IMR-90 (cell line): Measurements from ENCODE around the gene SHC1. TPM values are rescaled to one million over a fixed set of nuclear protein-coding genes. Genes with fewer than 3 reads are reported as not detected.

Experiments used
- ATAC-seq: fragments of 200-7000 bp; cut with Tn5 transposase; 2 replicates; pipeline ENCODE4 v1.9.1; 2020; ENCODE audit warnings: low read depth, mild to moderate bottlenecking, moderate library complexity
- BruUV-seq: library from RNA; stranded (reverse); fragments of 400-500 nt; replicated peaks from 2 replicates; lab custom pipeline; 2021; lab: Mats Ljungman, UMichigan
- CTCF ChIA-PET: fragments of 300-600 bp; formaldehyde crosslinking; extraction: SDS; loops from one replicate; lab custom pipeline; 2021; ENCODE audit warnings: antibody characterized with exemption; lab: Yijun Ruan, JAX
- POLR2A ChIA-PET: fragments of 300-600 bp; sonication (Branson Sonifier 250); formaldehyde crosslinking; loops from one replicate; lab custom pipeline; 2022; ENCODE audit warnings: antibody characterized with exemption; ENCODE audit not compliant: unreplicated experiment; lab: Charles Lee
- DNase-seq: peaks from one replicate; pipeline ENCODE4 v3.0.0; 2013
- H2AFZ ChIP-seq: replicated peaks from 2 replicates; pipeline ENCODE3; 2013; ENCODE audit warnings: low read length, mild to moderate bottlenecking; ENCODE audit not compliant: poor library complexity
- H2AK5ac ChIP-seq: 2 replicates; pipeline ENCODE4 v1.6.1; 2013; ENCODE audit warnings: low read depth, low read length, inconsistent platforms
- H2AK9ac ChIP-seq: replicated peaks from 2 replicates; pipeline ENCODE3; 2013; ENCODE audit warnings: mild to moderate bottlenecking, low read depth, low read length, moderate library complexity; ENCODE audit not compliant: poor library complexity
- H2BK120ac ChIP-seq: 2 replicates; pipeline ENCODE4 v1.6.1; 2013; ENCODE audit warnings: low read depth, low read length, inconsistent platforms
- H2BK15ac ChIP-seq: 3 replicates; pipeline ENCODE4 v1.6.1; 2013; ENCODE audit warnings: low read depth, low read length, inconsistent platforms
- H2BK20ac ChIP-seq: 2 replicates; pipeline ENCODE4 v1.6.1; 2013; ENCODE audit warnings: low read depth, mild to moderate bottlenecking, inconsistent platforms, low read length, moderate library complexity
- H2BK5ac ChIP-seq: 2 replicates; pipeline ENCODE4 v1.6.1; 2013; ENCODE audit warnings: mild to moderate bottlenecking, low read depth, low read length, inconsistent platforms; ENCODE audit not compliant: poor library complexity, severe bottlenecking
- H3K14ac ChIP-seq: replicated peaks from 2 replicates; pipeline ENCODE4 v1.6.1; 2013; ENCODE audit warnings: low read depth, low read length, inconsistent platforms
- H3K18ac ChIP-seq: 2 replicates; pipeline ENCODE4 v1.6.1; 2013; ENCODE audit warnings: low read depth, low read length, control low read depth
- H3K23ac ChIP-seq: 2 replicates; pipeline ENCODE4 v1.6.1; 2013; ENCODE audit warnings: low read depth, low read length, inconsistent platforms
- H3K27ac ChIP-seq: 2 replicates; pipeline ENCODE4 v1.5.1; 2013; ENCODE audit warnings: mild to moderate bottlenecking, control low read depth, low read length; ENCODE audit not compliant: insufficient read depth
- H3K27me3 ChIP-seq: 2 replicates; pipeline ENCODE4 v1.6.1; 2013; ENCODE audit warnings: low read length; ENCODE audit not compliant: control insufficient read depth, insufficient read depth
- H3K36me3 ChIP-seq: 2 replicates; pipeline ENCODE4 v1.6.1; 2013; ENCODE audit warnings: low read length, mixed read lengths; ENCODE audit not compliant: control insufficient read depth, insufficient read depth
- H3K4ac ChIP-seq: 2 replicates; pipeline ENCODE4 v1.6.1; 2013; ENCODE audit warnings: low read depth, low read length, inconsistent platforms
- H3K4me1 ChIP-seq: 2 replicates; pipeline ENCODE4 v1.6.1; 2013; ENCODE audit warnings: low read length, mixed read lengths; ENCODE audit not compliant: control insufficient read depth, insufficient read depth
- H3K4me2 ChIP-seq: 2 replicates; pipeline ENCODE4 v1.6.1; 2013; ENCODE audit warnings: low read depth, mild to moderate bottlenecking, control low read depth, low read length, moderate library complexity
- H3K4me3 ChIP-seq: 2 replicates; pipeline ENCODE4 v1.5.1; 2013; ENCODE audit warnings: low read depth, mild to moderate bottlenecking, control low read depth, low read length, moderate library complexity; ENCODE audit not compliant: insufficient read depth
- H3K56ac ChIP-seq: 2 replicates; pipeline ENCODE4 v1.6.1; 2013; ENCODE audit warnings: low read length, inconsistent platforms; ENCODE audit not compliant: insufficient read depth; ENCODE audit errors: extremely low read depth
- H3K79me1 ChIP-seq, 2 experiments: 2 replicates each; pipeline ENCODE4 v1.6.1; 2013; ENCODE audit warnings: low read length in 2 of 2, inconsistent platforms in 1 of 2, low read depth in 1 of 2
- H3K9ac ChIP-seq: 2 replicates; pipeline ENCODE4 v1.6.1; 2013; ENCODE audit warnings: low read depth, low read length, control low read depth
- H3K9me1 ChIP-seq: 2 replicates; pipeline ENCODE4 v1.6.1; 2013; ENCODE audit warnings: low read length, inconsistent platforms; ENCODE audit not compliant: insufficient read depth
- H3K9me3 ChIP-seq: 2 replicates; pipeline ENCODE4 v1.6.1; 2013; ENCODE audit warnings: low read length; ENCODE audit not compliant: control insufficient read depth, insufficient read depth
- H4K20me1 ChIP-seq: 2 replicates; pipeline ENCODE4 v1.6.1; 2013; ENCODE audit warnings: low read length, inconsistent platforms; ENCODE audit not compliant: insufficient read depth
- H4K5ac ChIP-seq: 2 replicates; pipeline ENCODE4 v1.6.1; 2013; ENCODE audit warnings: mild to moderate bottlenecking, low read depth, low read length, control low read depth
- H4K8ac ChIP-seq, 2 experiments: 2 replicates each; pipeline ENCODE4 v1.6.1; 2013; ENCODE audit warnings: low read depth in 2 of 2, low read length in 2 of 2, control low read depth in 1 of 2, inconsistent platforms in 1 of 2
- H4K91ac ChIP-seq: 2 replicates; pipeline ENCODE4 v1.6.1; 2013; ENCODE audit warnings: low read depth, low read length, inconsistent platforms; ENCODE audit not compliant: insufficient read depth
- CEBPB ChIP-seq: IDR thresholded peaks from 2 replicates; pipeline ENCODE4 v1.6.1; 2012; ENCODE audit warnings: low read depth, low read length, improper control_type of control experiment
- CHD1 ChIP-seq: IDR thresholded peaks from 2 replicates; pipeline ENCODE4 v1.6.1; 2012; ENCODE audit warnings: low read depth, low read length, improper control_type of control experiment
- MAFK ChIP-seq: IDR thresholded peaks from 2 replicates; pipeline ENCODE4 v1.6.1; 2012; ENCODE audit warnings: low read depth, low read length, improper control_type of control experiment
- MAZ ChIP-seq: IDR thresholded peaks from 2 replicates; pipeline ENCODE4 v1.6.1; 2012; ENCODE audit warnings: low read depth, mild to moderate bottlenecking, low read length, improper control_type of control experiment, moderate library complexity, borderline replicate concordance
- NFE2L2 ChIP-seq: fragments of 150-350 bp; IDR thresholded peaks from 2 replicates; pipeline ENCODE4 v1.6.1; 2016; ENCODE audit warnings: low read depth, mild to moderate bottlenecking, low read length
- RFX5 ChIP-seq: IDR thresholded peaks from 2 replicates; pipeline ENCODE4 v1.8.0; 2012; ENCODE audit warnings: low read depth, mild to moderate bottlenecking, low read length, moderate library complexity
- SMC3 ChIP-seq: fragments of 150-350 bp; IDR thresholded peaks from 2 replicates; pipeline ENCODE4 v1.6.1; 2016; ENCODE audit warnings: low read depth, mild to moderate bottlenecking, antibody characterized with exemption, low read length, moderate library complexity
- WGBS, 2 experiments: methylation state at CpG; one replicate each; pipeline versions ENCODE4 v1.1.5 to v1.1.7; 2013; ENCODE audit warnings: missing lambda C conversion rate in 2 of 2; ENCODE audit not compliant: insufficient read length in 1 of 2; ENCODE audit errors: extremely low coverage in 2 of 2; 5-methylcytosine and 5-hydroxymethylcytosine counted together
- dilution Hi-C: fragments of 300-500 bp; cut with HindIII; formaldehyde crosslinking; loops from one replicate; pipeline ENCODE4 v1.14.3; 2018; ENCODE audit warnings: low sequenced_read_pairs; ENCODE audit not compliant: unreplicated experiment
- in situ Hi-C: fragments of 300-500 bp; cut with MboI; formaldehyde crosslinking; loops from 3 replicates; pipeline ENCODE4 v1.14.3; 2019; ENCODE audit warnings: low sequenced_read_pairs, inconsistent platforms, mixed read lengths
- intact Hi-C: fragments of 100-400 bp; cut with micrococcal nuclease; formaldehyde crosslinking; loops from 2 replicates; pipeline ENCODE4 v1.10.0; 2022
- polyA plus RNA-seq, 3 experiments: library from polyadenylated mRNA; depleted of rRNA; stranded (reverse); fragments of >200 nt; gene quantifications; 2 replicates each; pipeline ENCODE4 v1.2.3, GENCODE V29; 2012; ENCODE audit warnings: low replicate concordance in 1 of 3
- total RNA-seq: library from RNA; depleted of rRNA; stranded (reverse); fragments of >200 nt; gene quantifications from 2 replicates; pipeline ENCODE4 v1.2.3, GENCODE V29; 2012
- TF ChIP-seq, protein P1 (sequence below): fragments of 150-350 bp; IDR thresholded peaks from 2 replicates; pipeline ENCODE4 v1.6.1; 2017; ENCODE audit warnings: mild to moderate bottlenecking, antibody characterized with exemption, low read length, low read depth
- TF ChIP-seq, protein P2 (sequence below): fragments of 150-350 bp; IDR thresholded peaks from 2 replicates; pipeline ENCODE4 v1.6.1; 2016; ENCODE audit warnings: low read depth, mild to moderate bottlenecking, low read length, moderate library complexity, borderline replicate concordance

SHC1 gene
- total and polyA plus RNA-seq, 2 of the 4 experiments (the other 2 are of a cell fraction): 352 to 355 TPM

DNA sequence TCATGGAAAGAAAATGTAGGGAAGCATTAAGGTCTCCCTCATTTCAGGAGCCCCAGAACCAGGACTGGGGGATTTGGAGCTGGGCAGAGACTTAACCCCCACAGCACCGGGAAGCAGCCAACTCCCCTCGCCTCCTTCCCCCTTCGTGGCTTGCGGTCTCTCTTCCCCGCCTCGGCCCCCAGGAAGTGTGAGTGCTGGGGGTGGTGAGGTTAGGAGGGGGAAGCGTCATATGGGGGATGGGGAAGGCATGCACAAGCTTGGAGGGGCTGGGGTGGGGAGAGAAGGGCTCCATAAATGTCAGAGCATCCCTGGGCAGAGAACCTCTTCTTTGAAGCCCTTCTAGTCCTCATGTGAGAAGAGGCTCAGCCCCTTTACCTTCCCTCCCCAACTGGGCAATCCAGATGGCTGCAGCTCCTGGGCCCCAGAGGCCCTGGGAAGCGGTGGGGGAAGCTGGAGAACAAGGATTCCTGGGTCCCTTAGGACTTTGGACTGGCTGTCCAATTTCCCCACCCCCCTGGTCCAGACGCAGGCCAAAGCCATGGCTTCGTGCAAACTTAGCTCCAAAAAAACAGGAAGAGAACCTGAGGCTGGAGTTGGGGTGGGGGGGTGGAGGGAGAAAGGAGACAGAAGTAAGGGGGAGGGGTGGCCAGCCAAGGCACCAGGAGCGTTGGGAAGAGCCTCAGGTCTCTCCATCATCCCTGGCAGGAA lies 39.8 kb upstream of the SHC1 start:
- Histone ChIP-seq H3K79me1 (peaks cover 0 to 45% of the 10 kb centered on the region in 2 experiments; a peak in 3 of 4 replicates), H4K20me1 (peaks cover 19% of the 10 kb centered on the region), H3K14ac (no peak overlapping the region), H2BK120ac (no peak overlapping the region), H3K27me3 (no peaks in the 10 kb centered on the region), H4K5ac (no peak overlapping the region), H3K23ac (no peak overlapping the region), H3K56ac (no peak overlapping the region), H3K9me3 (no peaks in the 10 kb centered on the region), H2BK15ac (no peak overlapping the region), H4K8ac (no peak overlapping the region), H2AK5ac (no peak overlapping the region), H3K4me3 (no peak overlapping the region), H2AK9ac (no peak overlapping the region), H3K36me3 (peaks cover 11% of the 10 kb centered on the region), H3K9me1 (peaks cover 5% of the 10 kb centered on the region; the same call in 1 of the 2 replicates), H3K27ac (no peak overlapping the region), H3K18ac (no peak overlapping the region), H3K4me1 (peaks cover 5% of the 10 kb centered on the region), H3K4ac (no peak overlapping the region), H4K91ac (no peak overlapping the region), H2AFZ (no peak overlapping the region), H3K4me2 (no peak overlapping the region), H2BK5ac (no peak overlapping the region), H3K9ac (no peak overlapping the region), H2BK20ac (no peak overlapping the region)
- no TSS peak for BruUV-seq
- no peak for DNase-seq
- CTCF ChIA-PET: no interaction called here
- WGBS, 2 experiments: no CpG with 5 or more reads among the region's 11 CpGs
- dilution Hi-C loops: no loop called here
- ATAC-seq: no peak
- in situ Hi-C loops: no loop called here
- no peak for TF ChIP-seq NFE2L2
- TF ChIP-seq SMC3: no peak
- TF ChIP-seq, protein P1, sequence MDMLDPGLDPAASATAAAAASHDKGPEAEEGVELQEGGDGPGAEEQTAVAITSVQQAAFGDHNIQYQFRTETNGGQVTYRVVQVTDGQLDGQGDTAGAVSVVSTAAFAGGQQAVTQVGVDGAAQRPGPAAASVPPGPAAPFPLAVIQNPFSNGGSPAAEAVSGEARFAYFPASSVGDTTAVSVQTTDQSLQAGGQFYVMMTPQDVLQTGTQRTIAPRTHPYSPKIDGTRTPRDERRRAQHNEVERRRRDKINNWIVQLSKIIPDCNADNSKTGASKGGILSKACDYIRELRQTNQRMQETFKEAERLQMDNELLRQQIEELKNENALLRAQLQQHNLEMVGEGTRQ: no peak
- TF ChIP-seq RFX5: no peak
- no peak for TF ChIP-seq MAFK
- TF ChIP-seq CEBPB: no peak
- TF ChIP-seq MAZ: no peak
- TF ChIP-seq CHD1: no peak
- TF ChIP-seq, protein P2, sequence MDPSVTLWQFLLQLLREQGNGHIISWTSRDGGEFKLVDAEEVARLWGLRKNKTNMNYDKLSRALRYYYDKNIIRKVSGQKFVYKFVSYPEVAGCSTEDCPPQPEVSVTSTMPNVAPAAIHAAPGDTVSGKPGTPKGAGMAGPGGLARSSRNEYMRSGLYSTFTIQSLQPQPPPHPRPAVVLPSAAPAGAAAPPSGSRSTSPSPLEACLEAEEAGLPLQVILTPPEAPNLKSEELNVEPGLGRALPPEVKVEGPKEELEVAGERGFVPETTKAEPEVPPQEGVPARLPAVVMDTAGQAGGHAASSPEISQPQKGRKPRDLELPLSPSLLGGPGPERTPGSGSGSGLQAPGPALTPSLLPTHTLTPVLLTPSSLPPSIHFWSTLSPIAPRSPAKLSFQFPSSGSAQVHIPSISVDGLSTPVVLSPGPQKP: no peak
- intact Hi-C loops: no loop called here
- POLR2A ChIA-PET: no interaction called here
